Activated CD8-positive, alpha-beta memory T cell treated with anti-CD3 and anti-CD28 coated beads, Interleukin-2, amount 50 U/mL, for 4 hours (primary cell): ENCODE data around the gene COX10.
"Not testable (repeated sequence)": the region's sequence is repeated elsewhere in the genome, so short reads cannot be mapped to it uniquely, and the experiment has no call there.

Experiments
- DNase-seq: peaks from one replicate; pipeline ENCODE4 v3.0.0-alpha.2; 2020

Gene COX10

DNA sequence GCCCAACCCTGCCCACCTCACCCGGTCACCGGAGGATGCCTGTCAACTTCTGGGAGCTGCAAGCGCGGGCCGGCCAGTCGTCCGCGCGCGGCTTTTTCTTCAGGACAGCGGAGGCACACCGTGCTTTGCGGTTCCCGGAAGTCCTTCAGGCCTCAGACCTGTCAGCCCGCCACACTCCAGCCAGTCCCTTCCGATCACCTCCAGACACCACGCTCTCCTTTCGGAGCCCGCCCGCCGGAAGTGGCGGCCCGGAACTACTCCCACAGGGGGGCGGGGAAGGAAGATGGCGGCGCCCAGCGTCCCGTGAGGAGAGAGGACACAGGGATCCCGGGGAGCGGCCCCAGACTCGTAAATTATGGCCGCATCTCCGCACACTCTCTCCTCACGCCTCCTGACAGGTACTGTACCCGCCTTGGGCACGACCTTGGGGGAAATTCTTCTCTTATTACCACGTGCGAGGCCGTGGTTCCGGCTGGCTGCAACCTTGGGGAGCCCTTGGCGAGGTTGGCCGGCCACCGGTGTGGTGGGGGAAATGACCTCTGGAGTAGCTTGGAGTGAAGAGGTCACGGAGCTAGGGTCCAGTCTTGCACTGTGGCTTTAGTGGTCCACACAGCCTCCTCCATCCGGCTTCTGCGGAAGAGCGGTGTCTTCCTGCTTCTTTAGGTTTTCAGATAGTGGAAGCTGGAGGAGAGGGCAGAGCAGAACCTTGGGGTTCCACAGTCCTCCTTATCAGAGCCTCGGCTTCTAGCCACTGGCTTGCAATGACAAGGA lies at the start of gene COX10:
TSS of gene COX10 (plus strand) at position 254 of the 771 bp plus-strand sequence. CDS start at position 356, 102 bp downstream.
- DNase-seq, result peak; percentile 86

DNA sequence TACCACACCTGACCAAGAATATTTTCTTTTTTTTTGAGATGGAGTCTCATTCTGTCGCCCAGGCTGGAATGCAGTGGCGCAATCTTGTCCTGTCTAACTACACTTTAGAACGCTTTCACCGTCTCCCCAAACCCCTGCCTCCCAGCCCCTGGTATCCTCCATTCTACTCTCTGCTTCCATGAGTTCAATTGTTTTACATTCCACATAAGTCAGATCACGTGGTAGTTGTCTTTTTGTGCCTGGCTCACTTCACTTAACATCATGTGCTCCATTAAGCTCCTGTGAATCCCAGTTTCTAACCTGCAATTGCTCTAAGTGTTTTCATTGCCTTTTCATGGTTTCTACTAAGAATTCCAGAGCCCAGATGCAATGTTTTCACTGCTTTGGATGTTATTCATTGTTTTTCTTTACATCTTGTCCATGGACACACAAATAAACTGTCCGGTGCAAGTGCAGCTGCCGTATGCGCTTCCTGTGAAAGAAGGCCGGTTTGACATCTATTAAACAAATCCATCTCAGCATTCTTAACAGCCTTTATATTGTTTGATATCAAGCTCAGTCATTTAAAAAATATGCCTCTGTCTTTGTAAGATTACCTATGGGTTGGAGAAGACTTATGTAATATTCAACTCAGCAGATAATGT lies 47.5 kb upstream of the COX10 start:
- not testable (repeated sequence) for DNase-seq

DNA sequence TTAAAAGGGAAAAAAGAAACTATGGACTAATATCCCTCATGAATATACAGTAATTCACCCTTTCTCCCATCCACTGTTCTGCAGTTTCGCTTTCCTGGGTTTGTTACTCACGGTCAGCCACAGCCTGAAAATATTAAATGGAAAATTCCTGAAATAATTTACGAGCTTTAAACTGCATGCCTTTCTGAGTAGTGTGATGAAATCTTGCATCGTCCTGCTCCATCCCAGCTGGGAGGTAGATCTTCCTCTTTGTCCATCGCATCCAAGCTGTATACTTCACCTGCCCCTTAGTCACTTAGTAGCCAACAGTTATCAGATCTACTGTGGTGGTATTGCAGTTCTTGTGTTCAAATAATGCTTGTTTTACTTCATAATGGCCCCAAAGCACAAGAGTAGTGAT lies 39.5 kb upstream of the COX10 start:
- DNase-seq, result not testable (repeated sequence)

DNA sequence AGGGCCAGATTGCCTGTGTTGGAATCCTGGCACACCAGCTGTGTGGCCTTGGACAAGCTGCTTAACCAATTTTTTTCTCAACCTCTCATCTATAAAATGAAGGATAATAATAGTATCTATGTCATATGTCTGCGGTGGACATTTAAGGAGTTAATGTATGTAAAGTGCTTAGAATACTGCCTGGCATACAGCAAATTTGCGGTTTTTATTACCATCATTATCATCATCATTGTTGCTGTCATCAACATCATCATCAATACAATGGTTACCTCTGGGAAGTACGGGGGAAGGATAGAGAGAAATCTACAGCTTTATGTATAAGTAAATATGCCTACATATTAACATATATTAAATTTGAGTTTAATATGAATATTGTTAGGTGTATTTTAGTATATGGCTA lies 37.1 kb upstream of the COX10 start:
- no peak for DNase-seq

DNA sequence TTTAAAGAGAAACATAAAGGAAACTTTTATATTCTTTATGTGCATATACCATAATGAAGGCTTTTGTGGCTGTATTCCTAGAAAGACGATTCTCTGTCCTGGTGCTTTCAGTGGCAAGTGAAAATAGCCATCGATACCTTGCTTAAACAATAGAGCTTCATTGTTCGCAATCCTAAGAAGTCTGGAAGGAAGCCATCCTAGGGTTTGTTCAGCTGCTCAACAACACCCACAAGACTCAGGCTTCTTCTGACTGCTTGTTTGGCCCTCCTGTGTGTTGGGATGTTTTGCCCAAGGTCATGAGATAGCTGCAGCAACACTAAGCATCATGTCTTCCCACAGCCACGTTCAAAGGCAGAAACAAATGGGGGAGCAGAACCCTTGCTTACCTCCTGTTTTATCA lies 36.1 kb upstream of the COX10 start:
- DNase-seq, result no peak

DNA sequence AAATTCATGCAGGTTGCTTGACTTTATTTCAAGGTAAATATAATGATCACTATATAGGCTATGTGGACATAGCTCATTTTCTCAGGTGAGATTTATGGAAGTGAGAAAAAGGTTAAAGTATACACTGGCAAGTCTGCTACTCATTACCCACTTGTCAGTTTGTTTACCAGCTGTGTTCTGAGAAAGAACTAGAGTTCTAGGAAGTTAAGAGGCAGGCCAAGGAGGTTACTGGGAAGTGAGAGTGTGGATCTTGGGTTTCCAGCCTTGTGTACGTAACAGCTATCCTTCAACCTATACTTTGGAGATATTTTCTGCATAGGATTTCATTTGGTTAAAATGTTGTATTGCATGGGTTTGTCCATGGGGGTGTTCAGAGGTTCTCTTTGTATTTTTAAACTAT lies 31.9 kb upstream of the COX10 start:
- DNase-seq, result no peak

DNA sequence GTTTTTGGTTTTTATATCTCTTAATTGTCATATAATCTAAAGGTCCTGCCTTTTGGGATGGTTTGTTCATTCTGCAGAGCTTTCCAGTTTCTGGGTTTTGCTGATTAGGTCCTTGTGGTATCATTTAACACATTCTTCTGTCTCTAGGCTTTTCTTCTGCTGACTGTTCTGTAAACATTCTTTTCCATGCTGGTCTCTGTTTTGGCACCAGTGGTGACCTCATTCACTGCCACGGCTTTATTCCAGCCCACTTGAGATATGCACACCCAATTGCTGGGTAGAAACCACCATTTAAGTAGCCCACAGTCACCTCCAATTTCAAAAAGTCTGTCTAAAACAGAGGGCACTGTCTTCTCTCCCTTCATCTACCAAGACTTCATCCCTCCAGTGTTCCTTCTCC lies 31.1 kb upstream of the COX10 start:
- no peak for DNase-seq

DNA sequence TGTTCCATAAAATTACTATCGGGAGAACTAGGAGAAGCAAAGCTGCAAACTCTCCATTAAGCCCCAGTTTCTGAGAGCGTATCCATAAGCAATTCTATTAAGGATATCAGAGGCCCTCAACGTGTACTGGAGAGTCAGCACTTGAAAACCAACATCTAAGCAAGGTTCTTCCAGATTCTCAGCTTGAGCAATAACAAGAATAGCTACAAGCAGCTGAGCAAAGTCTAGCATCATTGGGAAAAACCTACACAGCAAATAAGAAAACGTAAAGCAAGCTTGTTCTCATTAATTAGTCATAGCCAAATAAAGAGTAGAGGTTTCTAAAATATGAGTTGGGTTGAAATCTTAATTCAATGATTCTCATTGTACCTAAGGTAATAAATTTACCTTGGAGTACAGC lies 26.9 kb upstream of the COX10 start:
- DNase-seq, result no peak

DNA sequence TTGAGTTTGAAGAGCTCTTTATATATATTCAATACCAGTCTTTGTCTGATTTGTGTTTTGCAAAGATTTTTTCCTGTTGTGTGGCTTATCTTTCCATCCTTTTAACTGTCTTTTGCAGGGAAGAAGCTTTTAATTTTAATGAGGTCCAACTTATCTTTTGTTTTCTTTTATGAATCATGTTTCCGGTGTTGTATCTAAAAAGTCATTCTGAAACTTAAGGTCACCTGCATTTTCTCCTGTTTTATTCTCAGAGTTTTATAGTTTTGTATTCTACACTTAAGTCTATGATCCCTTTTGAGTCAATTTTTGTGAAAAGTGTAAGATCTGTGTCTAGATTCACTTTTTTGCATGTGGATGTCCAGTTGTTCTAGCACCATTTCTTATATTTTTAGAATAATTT lies 24.6 kb upstream of the COX10 start:
- DNase-seq, result no peak

DNA sequence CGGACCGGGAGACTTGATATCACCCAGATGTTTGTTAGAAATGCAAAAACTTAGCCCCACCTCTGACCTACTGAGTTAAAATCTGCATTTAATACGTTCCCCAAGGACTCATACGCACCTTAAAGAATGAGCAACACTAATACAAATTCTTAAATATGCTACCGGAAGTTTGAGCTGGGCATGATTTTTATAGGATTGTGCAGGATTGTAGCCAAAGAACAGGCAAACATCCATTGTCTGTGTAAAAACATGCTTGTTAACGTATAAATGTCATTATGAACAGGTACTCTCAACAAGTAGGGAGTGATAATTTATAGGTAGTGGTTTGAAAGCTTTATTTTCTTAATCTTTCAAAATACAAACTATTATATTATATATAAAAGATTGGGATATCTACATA lies 22.3 kb upstream of the COX10 start:
- DNase-seq, result no peak

DNA sequence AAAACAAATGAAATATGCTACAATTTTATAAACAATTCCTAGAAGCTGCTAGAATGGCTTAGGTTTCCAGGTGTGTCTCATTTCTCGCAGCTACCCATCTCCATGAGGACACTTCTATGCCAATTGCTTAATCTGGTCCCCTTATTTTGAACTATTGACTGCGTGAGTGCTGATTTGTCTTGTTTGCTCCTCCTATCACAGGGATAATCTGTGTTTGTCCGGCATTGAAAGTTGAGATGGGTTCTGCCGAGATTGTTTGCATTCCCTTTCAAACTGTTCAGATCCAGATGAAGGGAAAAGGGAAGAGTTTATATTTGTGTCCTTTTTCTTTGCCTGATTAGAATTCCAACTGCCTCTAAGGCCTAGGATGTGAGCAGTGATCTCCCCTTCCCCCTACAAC lies 21.7 kb upstream of the COX10 start:
- DNase-seq, result no peak

DNA sequence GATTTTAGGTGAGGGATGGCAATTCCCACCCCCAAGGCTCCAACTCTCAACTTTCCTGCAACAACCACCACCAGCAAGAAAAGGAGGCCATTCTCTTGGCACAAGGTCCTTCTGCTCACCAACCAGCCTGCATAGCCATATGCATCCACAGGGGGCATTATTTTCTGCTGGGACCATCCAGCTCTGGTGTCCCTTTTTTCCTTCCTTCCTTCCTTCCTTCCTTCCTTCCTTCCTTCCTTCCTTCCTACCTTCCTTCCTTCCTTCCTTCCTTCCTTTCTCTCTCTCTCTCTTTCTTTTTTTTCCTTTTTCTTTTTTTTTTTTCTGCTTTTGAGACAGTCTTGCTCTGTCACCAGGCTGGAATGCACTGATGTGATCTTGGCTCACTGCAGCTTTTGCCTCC lies 21.1 kb upstream of the COX10 start:
- DNase-seq, result no peak

DNA sequence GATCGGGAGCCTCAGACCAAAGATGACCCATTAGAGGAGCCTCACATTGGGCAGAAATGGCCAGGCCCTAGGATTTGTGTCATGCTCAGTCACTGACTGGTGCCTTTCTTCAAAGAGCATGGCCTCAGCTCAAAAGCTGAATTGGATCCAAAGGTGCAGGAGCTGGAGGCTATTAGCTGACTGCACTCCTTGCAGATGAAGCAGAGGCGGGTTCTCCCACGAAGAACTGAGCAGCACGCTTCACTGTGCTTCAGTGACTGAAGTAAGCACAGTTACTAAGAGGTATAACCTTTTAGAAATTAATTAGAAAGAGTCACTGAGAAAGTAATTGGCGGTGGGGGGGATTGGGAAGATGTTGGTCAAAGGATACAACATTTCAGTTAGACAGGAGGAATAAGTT lies 18.7 kb upstream of the COX10 start:
- DNase-seq, result no peak

DNA sequence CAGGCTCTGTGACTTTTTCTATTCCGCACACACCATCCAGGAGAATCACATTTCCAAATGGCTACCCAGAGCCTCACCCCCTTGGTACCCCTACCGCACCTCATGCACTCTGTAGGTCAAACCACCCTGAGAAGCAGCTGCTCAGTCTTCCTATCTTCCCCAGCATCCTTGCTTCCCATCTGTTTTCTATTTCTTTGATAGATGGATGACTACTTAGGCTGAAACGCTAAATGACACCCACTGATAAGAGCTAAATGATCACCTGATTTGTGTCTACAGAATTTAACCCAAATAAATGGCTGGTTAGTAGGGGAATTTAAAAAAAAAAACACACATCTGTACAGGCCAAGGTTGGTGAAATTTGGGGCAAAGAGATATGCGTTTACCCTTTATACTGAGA lies 17.6 kb upstream of the COX10 start:
- DNase-seq, result no peak

DNA sequence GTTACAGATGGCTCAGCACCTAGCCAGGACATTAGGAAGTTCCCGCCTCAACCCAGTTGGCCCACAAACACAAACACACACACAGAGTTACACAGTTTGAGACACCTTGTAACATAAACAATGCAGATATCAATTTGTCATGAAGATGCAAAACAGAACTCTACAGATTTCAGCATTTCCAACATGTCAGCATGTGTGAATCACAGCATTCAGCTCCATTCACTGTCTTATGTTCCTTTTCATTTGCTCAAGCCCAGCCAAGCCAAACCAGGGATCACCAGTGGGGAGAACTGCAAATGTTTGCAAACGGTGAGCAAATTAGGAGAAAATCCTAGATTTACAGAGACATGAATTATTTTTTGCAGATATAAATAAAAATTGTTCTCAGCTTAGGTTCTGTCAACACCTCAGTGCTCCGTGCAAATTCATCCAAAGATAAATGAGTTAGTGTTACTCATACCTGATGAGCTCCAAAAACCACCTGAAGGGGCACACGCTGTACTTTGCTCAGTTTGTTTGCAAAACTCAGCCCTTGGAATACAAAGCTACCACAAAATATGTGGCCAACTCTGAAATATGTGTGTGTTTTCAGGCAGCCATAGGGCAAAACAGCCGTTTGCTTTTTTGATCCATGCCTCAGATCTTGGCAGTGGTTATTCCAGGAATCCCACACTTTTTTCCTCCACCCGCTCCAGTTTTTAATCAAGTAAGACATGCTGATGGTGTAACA lies 16.3 kb upstream of the COX10 start:
- DNase-seq, result no peak

DNA sequence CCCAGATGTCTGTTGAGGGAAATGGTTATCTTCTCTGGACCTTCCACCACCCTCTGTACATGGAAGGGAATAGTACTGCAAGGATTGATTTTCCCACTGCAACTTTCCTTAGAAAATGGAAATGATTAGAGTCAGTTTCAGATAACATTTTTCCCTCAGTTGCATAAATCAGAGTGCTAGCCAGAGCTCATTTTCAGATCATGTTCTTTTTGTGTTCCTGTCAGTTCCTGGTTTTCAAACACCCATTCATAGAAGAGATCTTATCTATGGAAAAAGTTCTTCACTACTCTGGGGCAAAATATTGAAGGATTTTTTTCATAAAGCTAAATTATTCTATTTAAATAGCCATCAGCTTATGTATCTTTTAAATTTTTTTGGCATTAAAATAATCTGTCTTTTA lies 11.7 kb upstream of the COX10 start:
- no peak for DNase-seq

DNA sequence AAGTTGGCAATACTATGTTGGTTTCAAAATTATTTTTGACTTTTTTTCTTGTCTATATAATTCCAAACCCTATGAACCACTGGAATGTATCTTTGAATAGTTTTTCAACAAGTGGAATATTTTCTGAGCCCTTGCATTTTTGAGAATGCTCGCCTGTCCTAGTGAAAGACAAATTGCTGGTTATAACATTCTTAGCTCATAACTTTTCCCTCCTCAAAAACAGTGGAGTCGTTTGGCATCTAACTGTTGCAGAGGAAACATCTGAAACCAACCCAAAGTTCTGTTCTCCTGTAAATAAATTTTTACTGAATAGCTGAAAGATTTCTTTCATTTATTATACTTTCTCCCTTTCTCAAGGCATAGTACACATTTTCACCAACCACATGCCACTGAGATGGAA lies 11.3 kb upstream of the COX10 start:
- no peak for DNase-seq

DNA sequence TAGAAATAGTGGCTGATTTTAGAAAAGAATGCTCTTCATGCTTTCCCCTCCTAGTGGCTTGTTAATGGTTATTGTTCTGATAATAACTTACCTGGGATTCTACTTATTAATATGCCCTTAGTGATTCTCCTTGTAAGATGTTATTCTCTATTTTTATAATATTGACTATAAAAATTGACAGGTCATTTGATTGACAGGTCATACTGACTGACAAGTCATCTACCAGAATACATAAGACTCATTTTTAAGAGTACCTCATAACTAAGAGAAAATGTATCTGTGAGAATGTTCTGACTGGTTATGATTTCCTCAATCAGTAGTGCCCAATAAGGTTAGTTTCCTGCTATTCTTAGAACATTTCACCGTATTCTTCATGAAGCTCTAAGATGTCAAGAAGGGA lies 8.6 kb upstream of the COX10 start:
- no peak for DNase-seq

DNA sequence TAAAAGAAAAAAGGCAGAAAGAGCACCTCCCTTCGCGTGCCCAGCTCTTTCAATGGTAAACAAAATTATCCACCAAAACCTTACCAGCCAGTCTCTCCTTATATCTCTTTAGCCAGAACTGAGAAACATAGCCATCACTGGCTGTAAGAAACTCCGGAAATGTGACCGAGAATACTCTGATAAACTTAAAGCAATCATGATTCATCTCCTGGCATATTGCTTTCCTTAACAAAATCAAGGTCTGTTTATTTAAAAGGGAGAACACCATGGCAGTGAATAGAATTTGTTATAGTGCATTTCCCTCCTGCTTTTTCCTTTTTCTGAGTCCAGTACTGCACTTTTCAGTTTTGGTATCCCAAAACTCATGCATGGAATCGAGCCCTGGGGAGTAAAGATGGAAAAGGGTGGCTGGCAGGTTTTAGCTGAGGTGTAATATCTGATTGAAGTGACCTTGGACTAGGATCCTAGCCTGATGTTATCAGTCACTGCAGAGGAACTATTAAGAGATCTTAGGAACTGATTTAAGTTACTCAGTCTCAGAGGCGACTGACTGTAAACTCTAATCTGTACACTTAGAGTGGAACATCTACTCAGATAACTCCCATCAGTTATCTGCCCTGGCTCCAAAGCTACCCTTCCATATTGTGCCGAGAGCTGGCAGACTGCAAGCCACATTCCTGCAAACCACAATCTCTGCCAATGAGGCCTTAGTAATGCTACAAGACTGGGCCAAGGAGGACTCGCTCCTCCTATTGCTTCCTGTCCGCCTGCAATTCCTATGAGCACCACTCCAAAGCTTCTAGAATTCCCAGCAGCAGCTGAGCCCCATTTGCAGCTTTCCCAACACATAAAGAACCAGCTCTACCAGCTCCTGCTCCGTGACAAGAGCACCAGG lies 7.4 kb upstream of the COX10 start:
- DNase-seq, result no peak

DNA sequence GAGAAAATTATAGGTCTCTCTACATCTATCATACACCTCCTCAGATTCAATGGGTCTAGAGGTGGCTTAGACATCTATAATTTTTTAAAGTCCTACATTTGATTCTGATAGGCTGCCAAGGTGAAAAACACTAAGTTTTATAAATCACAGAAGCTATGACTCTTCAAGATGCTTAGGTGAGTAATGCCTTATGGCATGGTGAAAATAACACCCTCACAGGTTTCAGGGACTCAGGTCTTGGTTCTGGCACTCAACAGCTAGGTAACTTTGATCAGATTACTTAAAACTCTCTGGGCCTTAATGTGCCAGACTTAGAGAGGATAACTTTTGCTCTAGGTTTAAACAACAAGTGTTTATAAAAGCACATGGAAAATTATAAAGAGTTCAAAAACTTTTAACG lies 2.0 kb upstream of the COX10 start:
- DNase-seq, result no peak

DNA sequence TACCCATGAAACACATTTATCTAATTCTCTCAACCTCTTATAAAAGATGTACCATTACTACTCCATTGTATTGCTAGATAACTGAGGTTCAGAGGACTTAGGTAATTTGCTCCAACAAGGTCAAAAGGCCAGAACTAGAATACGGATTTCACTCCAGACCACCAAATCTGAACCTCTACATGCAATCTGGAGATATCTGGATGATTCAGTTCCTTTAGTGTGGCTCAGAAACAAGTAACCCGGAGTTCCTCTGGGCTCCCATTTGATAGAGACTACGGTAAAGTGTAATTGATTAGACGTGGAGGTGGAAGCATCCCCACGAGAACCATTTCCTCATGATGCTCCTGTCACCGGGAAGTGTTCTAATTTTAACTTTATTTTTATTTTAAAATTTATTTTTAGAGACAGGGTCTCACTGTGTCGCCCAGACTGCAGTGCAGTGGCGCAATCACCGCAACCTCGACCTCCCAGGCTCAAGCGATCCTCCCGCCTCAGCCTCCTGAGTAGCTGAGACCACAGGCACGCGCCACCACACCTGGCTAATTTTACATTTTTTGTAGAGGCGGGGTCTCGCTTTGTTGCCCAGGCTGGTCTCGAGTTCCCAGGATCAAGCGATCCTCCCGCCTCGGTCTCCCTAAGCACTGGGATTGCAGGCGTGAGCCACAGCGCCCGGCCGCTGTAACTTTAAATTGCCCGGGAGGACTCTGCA lies 608 bp upstream of the COX10 start:
- DNase-seq, result no peak

DNA sequence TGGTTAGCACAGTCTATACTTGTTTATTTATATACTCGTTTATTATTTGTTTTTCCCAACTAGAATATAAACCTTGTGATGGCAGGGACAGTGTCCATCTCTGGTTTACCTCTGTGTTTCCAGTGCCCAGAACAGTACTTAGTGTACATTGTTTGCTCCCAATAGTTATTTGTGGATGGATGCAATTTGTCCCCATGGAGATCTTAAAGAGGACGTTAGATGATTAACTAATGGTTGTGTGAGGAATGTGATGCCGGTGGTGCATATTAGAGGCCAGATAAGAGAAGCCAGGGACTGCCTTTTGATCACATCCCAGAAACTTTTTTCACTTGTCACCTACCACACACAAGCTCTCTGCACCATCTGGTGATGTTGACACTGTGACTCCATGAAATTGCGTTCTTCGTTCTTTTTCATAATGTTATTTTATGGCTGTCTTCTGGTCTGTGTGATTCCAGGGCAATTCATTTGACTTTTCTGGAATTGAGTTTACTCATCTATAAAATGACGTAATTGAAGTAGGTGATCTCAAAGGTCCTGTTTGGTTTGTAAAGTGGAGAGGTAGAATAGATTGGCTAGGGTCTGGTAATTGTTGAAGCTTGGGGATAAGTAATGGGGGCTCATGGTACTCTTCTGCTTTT lies 1.2 kb downstream of the COX10 start:
- DNase-seq, result no peak
